Chondrocyte (in vitro differentiated cells): ENCODE data around the gene TGFBR3. TPM values are rescaled to one million over a fixed set of nuclear protein-coding genes. Genes with fewer than 3 reads are reported as not detected.
A peak's percentile ranks its signal among the peaks of the same experiment; 100 is the strongest.

Experiments
- DNase-seq: peaks from one replicate; pipeline ENCODE4 v3.0.0; 2021; ENCODE audit warnings: mixed read lengths, low spot score
- H3K27ac Mint-ChIP-seq: one replicate; pipeline ENCODE4 v1.8.0; 2021; ENCODE audit warnings: mild to moderate bottlenecking, moderate library complexity, mixed read lengths; ENCODE audit not compliant: unreplicated experiment
- H3K27me3 Mint-ChIP-seq: 2 replicates; pipeline ENCODE4 v1.8.0; 2021; ENCODE audit warnings: low read depth, mixed read lengths
- H3K36me3 Mint-ChIP-seq: 2 replicates; pipeline ENCODE4 v1.8.0; 2021; ENCODE audit warnings: low read depth, mixed read lengths
- H3K4me1 Mint-ChIP-seq: 2 replicates; pipeline ENCODE4 v1.8.0; 2021; ENCODE audit warnings: low read depth, mild to moderate bottlenecking, mixed read lengths
- H3K4me3 Mint-ChIP-seq: one replicate; pipeline ENCODE4 v1.8.0; 2021; ENCODE audit warnings: mild to moderate bottlenecking, moderate library complexity, mixed read lengths; ENCODE audit not compliant: unreplicated experiment
- H3K9me3 Mint-ChIP-seq: 2 replicates; pipeline ENCODE4 v1.8.0; 2021; ENCODE audit warnings: low read depth, mixed read lengths
- total RNA-seq: library from RNA; stranded (reverse); gene quantifications from 3 replicates; pipeline ENCODE4 v1.2.1, GENCODE V29; 2021
- TF ChIP-seq, protein P1 (sequence below): fragments of 200-600 bp; sonication (generic); IDR thresholded peaks from 2 replicates; pipeline ENCODE4 v1.5.0; 2021; ENCODE audit warnings: antibody characterized with exemption, mild to moderate bottlenecking, moderate library complexity

The TGFBR3 gene
- total RNA-seq, 1 donor from 2014 or later: 1.4 TPM

DNA sequence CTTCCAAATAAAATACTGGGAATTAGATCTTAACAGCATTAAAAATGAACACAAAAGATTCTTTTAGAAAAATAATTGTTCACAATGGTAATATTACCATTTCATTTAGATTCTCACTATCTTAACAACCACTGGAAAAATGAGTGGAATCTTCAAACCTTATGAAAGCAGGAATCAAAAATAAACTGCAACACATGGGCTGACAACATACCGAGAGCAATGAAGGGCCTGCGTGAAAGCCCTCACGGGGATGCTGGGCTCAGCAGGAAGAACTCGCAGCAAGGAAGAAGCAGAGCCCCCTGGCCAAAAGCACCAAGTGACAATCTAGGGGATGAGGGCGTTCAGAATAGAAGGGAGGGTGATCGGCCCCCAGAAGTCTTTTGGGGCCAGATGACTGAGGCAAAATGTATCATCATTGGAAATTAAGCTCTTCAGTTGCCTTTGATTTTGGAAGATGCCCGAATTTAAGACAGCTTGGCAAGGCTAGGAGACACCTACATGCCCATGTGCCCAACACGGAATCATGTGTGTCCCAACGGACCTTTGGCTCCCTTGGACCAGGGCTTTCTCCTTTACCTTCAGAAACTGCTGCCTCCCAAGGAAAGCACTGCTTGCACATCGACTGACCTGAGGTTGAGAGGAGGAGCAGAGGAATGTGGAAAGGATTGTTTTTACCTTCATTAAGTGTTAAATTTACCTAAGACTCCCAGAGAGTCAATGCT, 103.9 kb downstream of the TGFBR3 start:
- Mint-ChIP-seq H3K4me1 (peaks cover 23% of the 10 kb centered on the region), H3K27ac (peak overlapping the region; percentile 43), H3K36me3 (no peaks in the 10 kb centered on the region), H3K27me3 (no peaks in the 10 kb centered on the region), H3K9me3 (no peaks in the 10 kb centered on the region), H3K4me3 (no peak overlapping the region)
- no peak for DNase-seq
- TF ChIP-seq, protein P1, sequence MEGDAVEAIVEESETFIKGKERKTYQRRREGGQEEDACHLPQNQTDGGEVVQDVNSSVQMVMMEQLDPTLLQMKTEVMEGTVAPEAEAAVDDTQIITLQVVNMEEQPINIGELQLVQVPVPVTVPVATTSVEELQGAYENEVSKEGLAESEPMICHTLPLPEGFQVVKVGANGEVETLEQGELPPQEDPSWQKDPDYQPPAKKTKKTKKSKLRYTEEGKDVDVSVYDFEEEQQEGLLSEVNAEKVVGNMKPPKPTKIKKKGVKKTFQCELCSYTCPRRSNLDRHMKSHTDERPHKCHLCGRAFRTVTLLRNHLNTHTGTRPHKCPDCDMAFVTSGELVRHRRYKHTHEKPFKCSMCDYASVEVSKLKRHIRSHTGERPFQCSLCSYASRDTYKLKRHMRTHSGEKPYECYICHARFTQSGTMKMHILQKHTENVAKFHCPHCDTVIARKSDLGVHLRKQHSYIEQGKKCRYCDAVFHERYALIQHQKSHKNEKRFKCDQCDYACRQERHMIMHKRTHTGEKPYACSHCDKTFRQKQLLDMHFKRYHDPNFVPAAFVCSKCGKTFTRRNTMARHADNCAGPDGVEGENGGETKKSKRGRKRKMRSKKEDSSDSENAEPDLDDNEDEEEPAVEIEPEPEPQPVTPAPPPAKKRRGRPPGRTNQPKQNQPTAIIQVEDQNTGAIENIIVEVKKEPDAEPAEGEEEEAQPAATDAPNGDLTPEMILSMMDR: no peak

DNA sequence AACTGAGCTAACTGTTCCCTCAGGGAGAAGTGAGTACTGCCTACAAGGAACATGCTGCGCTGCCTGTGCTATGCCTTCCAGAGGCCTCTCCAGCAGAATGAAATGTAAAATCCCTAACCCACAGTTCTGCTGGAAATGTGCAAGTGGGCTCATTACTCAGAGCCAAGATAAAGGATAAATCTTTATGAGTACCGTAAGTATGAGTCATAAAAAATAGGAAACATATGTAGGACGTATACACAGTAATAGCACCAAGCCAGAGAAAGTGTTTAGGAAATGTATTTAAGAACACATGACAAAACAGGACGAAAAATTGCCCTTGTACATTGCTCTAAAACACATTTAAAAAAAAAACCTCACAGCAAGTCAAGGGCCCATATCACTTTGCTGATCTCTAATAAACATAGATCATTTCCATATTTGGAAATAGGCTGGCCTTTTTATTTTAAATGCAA, 104.6 kb downstream of the TGFBR3 start:
- Mint-ChIP-seq H3K36me3 (no peaks in the 10 kb centered on the region), H3K4me1 (peaks cover 23% of the 10 kb centered on the region), H3K27me3 (no peaks in the 10 kb centered on the region), H3K9me3 (no peaks in the 10 kb centered on the region), H3K27ac (peak overlapping the region; percentile 43), H3K4me3 (no peak overlapping the region)
- DNase-seq: no peak
- TF ChIP-seq, protein P1: no peak

DNA sequence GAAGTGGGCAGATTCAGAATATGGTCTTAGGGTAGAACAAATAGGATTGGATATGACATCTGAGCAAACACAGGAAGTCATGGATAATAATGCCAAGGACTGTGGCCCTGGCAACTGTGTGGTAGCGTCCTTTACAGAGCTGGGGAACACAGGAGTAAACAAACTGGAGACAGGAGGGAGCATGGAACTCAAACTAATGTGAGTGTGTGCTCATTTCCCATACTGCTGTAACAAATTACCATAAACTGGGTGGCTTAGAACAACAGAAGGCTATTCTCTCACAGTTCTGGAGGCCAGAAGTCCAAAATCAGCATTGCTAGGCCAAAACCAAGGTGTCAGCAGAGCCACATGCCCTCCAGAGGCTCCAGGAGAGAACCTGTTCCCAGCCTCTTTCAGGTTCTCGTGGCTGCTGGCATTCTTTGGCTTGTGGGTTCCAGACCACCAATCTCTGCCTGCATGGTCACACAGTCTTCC, 106.4 kb downstream of the TGFBR3 start:
- H3K4me1 Mint-ChIP-seq: peaks cover 23% of the 10 kb centered on the region
- no peaks in the 10 kb centered on the region for H3K27me3 Mint-ChIP-seq
- no peaks in the 10 kb centered on the region for H3K9me3 Mint-ChIP-seq
- no peak overlapping the region for H3K4me3 Mint-ChIP-seq
- TF ChIP-seq, protein P1: no peak
- H3K36me3 Mint-ChIP-seq: no peaks in the 10 kb centered on the region
- no peak for DNase-seq
- no peak overlapping the region for H3K27ac Mint-ChIP-seq

DNA sequence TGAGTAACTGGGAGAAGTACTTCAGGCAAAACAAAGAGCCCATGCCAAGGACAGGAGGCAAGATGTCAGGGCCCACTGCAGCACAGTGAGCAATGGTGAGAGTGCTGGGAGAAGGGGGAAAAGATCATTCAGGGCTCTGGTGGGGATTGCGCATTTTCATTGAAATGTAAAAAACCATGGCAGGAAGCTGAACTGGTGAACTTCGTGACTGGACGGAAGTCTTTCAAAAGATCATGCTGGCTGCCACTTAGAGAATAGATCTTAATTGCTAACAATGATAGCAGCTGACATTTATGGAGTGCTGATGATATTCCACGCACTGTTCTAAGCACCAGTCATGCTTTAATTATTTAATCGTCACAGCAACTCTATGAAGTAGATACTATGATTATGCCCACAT, 107.0 kb downstream of the TGFBR3 start:
- Mint-ChIP-seq H3K4me3 (no peak overlapping the region), H3K27ac (no peak overlapping the region), H3K9me3 (no peaks in the 10 kb centered on the region), H3K27me3 (no peaks in the 10 kb centered on the region), H3K36me3 (no peaks in the 10 kb centered on the region), H3K4me1 (peaks cover 23% of the 10 kb centered on the region)
- TF ChIP-seq, protein P1: no peak
- no peak for DNase-seq

DNA sequence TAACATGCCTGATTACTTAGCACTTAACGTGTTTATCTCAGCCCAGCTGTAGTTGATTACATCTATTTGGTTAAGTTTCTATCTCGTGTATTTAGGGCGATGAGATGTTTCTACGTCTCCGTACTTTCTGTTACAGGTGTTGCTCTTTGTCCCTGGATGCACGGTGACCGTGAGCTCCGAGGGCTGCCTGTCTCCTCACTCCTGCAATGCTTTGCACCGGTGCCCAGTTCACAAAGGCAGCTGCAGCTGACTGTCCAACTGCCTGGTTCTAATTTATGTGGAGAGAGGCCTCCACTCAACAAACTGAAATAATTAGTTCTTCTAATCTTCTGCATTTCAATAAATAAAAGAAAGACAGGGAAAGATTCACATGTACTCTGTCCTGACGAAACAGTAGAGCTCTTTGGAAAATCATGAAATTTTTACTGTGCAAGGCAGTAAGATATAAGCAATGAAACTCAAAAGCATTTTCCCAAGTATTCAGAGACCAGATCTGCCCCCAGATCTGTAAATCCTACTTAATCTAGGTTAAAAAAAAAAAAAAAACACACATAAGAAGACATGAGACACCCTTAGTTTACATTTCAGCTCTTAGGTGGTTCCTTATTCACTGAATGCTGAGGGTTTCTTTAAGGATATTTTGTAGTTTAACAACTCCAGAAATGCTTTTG, 108.2 kb downstream of the TGFBR3 start:
- Mint-ChIP-seq H3K9me3 (no peaks in the 10 kb centered on the region), H3K4me3 (no peak overlapping the region), H3K27ac (no peak overlapping the region), H3K36me3 (no peaks in the 10 kb centered on the region), H3K4me1 (peaks cover 15% of the 10 kb centered on the region), H3K27me3 (no peaks in the 10 kb centered on the region)
- no peak for DNase-seq
- TF ChIP-seq, protein P1: no peak
